IMR-90 (cell line): ENCODE results near the gene CRISPLD2. TPM values are rescaled to one million over a fixed set of nuclear protein-coding genes. Genes with fewer than 3 reads are reported as not detected.

ENCODE experiments used
- ATAC-seq: fragments of 200-7000 bp; cut with Tn5 transposase; 2 replicates; pipeline ENCODE4 v1.9.1; 2020; ENCODE audit warnings: low read depth, mild to moderate bottlenecking, moderate library complexity
- BruUV-seq: library from RNA; stranded (reverse); fragments of 400-500 nt; replicated peaks from 2 replicates; lab custom pipeline; 2021; lab: Mats Ljungman, UMichigan
- CTCF ChIA-PET: fragments of 300-600 bp; formaldehyde crosslinking; extraction: SDS; loops from one replicate; lab custom pipeline; 2021; ENCODE audit warnings: antibody characterized with exemption; lab: Yijun Ruan, JAX
- POLR2A ChIA-PET: fragments of 300-600 bp; sonication (Branson Sonifier 250); formaldehyde crosslinking; loops from one replicate; lab custom pipeline; 2022; ENCODE audit warnings: antibody characterized with exemption; ENCODE audit not compliant: unreplicated experiment; lab: Charles Lee
- DNase-seq: peaks from one replicate; pipeline ENCODE4 v3.0.0; 2013
- H2AFZ ChIP-seq: replicated peaks from 2 replicates; pipeline ENCODE3; 2013; ENCODE audit warnings: low read length, mild to moderate bottlenecking; ENCODE audit not compliant: poor library complexity
- H2AK5ac ChIP-seq: 2 replicates; pipeline ENCODE4 v1.6.1; 2013; ENCODE audit warnings: low read depth, low read length, inconsistent platforms
- H2AK9ac ChIP-seq: replicated peaks from 2 replicates; pipeline ENCODE3; 2013; ENCODE audit warnings: mild to moderate bottlenecking, low read depth, low read length, moderate library complexity; ENCODE audit not compliant: poor library complexity
- H2BK120ac ChIP-seq: 2 replicates; pipeline ENCODE4 v1.6.1; 2013; ENCODE audit warnings: low read depth, low read length, inconsistent platforms
- H2BK15ac ChIP-seq: 3 replicates; pipeline ENCODE4 v1.6.1; 2013; ENCODE audit warnings: low read depth, low read length, inconsistent platforms
- H2BK20ac ChIP-seq: 2 replicates; pipeline ENCODE4 v1.6.1; 2013; ENCODE audit warnings: low read depth, mild to moderate bottlenecking, inconsistent platforms, low read length, moderate library complexity
- H2BK5ac ChIP-seq: 2 replicates; pipeline ENCODE4 v1.6.1; 2013; ENCODE audit warnings: mild to moderate bottlenecking, low read depth, low read length, inconsistent platforms; ENCODE audit not compliant: poor library complexity, severe bottlenecking
- H3K14ac ChIP-seq: replicated peaks from 2 replicates; pipeline ENCODE4 v1.6.1; 2013; ENCODE audit warnings: low read depth, low read length, inconsistent platforms
- H3K18ac ChIP-seq: 2 replicates; pipeline ENCODE4 v1.6.1; 2013; ENCODE audit warnings: low read depth, low read length, control low read depth
- H3K23ac ChIP-seq: 2 replicates; pipeline ENCODE4 v1.6.1; 2013; ENCODE audit warnings: low read depth, low read length, inconsistent platforms
- H3K27ac ChIP-seq: 2 replicates; pipeline ENCODE4 v1.5.1; 2013; ENCODE audit warnings: mild to moderate bottlenecking, control low read depth, low read length; ENCODE audit not compliant: insufficient read depth
- H3K27me3 ChIP-seq: 2 replicates; pipeline ENCODE4 v1.6.1; 2013; ENCODE audit warnings: low read length; ENCODE audit not compliant: control insufficient read depth, insufficient read depth
- H3K36me3 ChIP-seq: 2 replicates; pipeline ENCODE4 v1.6.1; 2013; ENCODE audit warnings: low read length, mixed read lengths; ENCODE audit not compliant: control insufficient read depth, insufficient read depth
- H3K4ac ChIP-seq: 2 replicates; pipeline ENCODE4 v1.6.1; 2013; ENCODE audit warnings: low read depth, low read length, inconsistent platforms
- H3K4me1 ChIP-seq: 2 replicates; pipeline ENCODE4 v1.6.1; 2013; ENCODE audit warnings: low read length, mixed read lengths; ENCODE audit not compliant: control insufficient read depth, insufficient read depth
- H3K4me2 ChIP-seq: 2 replicates; pipeline ENCODE4 v1.6.1; 2013; ENCODE audit warnings: low read depth, mild to moderate bottlenecking, control low read depth, low read length, moderate library complexity
- H3K4me3 ChIP-seq: 2 replicates; pipeline ENCODE4 v1.5.1; 2013; ENCODE audit warnings: low read depth, mild to moderate bottlenecking, control low read depth, low read length, moderate library complexity; ENCODE audit not compliant: insufficient read depth
- H3K56ac ChIP-seq: 2 replicates; pipeline ENCODE4 v1.6.1; 2013; ENCODE audit warnings: low read length, inconsistent platforms; ENCODE audit not compliant: insufficient read depth; ENCODE audit errors: extremely low read depth
- H3K79me1 ChIP-seq, 2 experiments: 2 replicates each; pipeline ENCODE4 v1.6.1; 2013; ENCODE audit warnings: low read length in 2 of 2, inconsistent platforms in 1 of 2, low read depth in 1 of 2
- H3K9ac ChIP-seq: 2 replicates; pipeline ENCODE4 v1.6.1; 2013; ENCODE audit warnings: low read depth, low read length, control low read depth
- H3K9me1 ChIP-seq: 2 replicates; pipeline ENCODE4 v1.6.1; 2013; ENCODE audit warnings: low read length, inconsistent platforms; ENCODE audit not compliant: insufficient read depth
- H3K9me3 ChIP-seq: 2 replicates; pipeline ENCODE4 v1.6.1; 2013; ENCODE audit warnings: low read length; ENCODE audit not compliant: control insufficient read depth, insufficient read depth
- H4K20me1 ChIP-seq: 2 replicates; pipeline ENCODE4 v1.6.1; 2013; ENCODE audit warnings: low read length, inconsistent platforms; ENCODE audit not compliant: insufficient read depth
- H4K5ac ChIP-seq: 2 replicates; pipeline ENCODE4 v1.6.1; 2013; ENCODE audit warnings: mild to moderate bottlenecking, low read depth, low read length, control low read depth
- H4K8ac ChIP-seq, 2 experiments: 2 replicates each; pipeline ENCODE4 v1.6.1; 2013; ENCODE audit warnings: low read depth in 2 of 2, low read length in 2 of 2, control low read depth in 1 of 2, inconsistent platforms in 1 of 2
- H4K91ac ChIP-seq: 2 replicates; pipeline ENCODE4 v1.6.1; 2013; ENCODE audit warnings: low read depth, low read length, inconsistent platforms; ENCODE audit not compliant: insufficient read depth
- BHLHE40 ChIP-seq: fragments of 150-350 bp; IDR thresholded peaks from 2 replicates; pipeline ENCODE4 v1.6.1; 2016; ENCODE audit warnings: mild to moderate bottlenecking, low read depth, low read length
- CEBPB ChIP-seq: IDR thresholded peaks from 2 replicates; pipeline ENCODE4 v1.6.1; 2012; ENCODE audit warnings: low read depth, low read length, improper control_type of control experiment
- RAD21 ChIP-seq: IDR thresholded peaks from 2 replicates; pipeline ENCODE4 v1.6.1; 2012; ENCODE audit warnings: low read length, improper control_type of control experiment
- SMC3 ChIP-seq: fragments of 150-350 bp; IDR thresholded peaks from 2 replicates; pipeline ENCODE4 v1.6.1; 2016; ENCODE audit warnings: low read depth, mild to moderate bottlenecking, antibody characterized with exemption, low read length, moderate library complexity
- USF2 ChIP-seq: fragments of 150-350 bp; IDR thresholded peaks from 2 replicates; pipeline ENCODE4 v1.6.1; 2017; ENCODE audit warnings: mild to moderate bottlenecking, antibody characterized with exemption, low read length, low read depth
- WGBS, 2 experiments: methylation state at CpG; one replicate each; pipeline versions ENCODE4 v1.1.5 to v1.1.7; 2013; ENCODE audit warnings: missing lambda C conversion rate in 2 of 2; ENCODE audit not compliant: insufficient read length in 1 of 2; ENCODE audit errors: extremely low coverage in 2 of 2; 5-methylcytosine and 5-hydroxymethylcytosine counted together
- dilution Hi-C: fragments of 300-500 bp; cut with HindIII; formaldehyde crosslinking; loops from one replicate; pipeline ENCODE4 v1.14.3; 2018; ENCODE audit warnings: low sequenced_read_pairs; ENCODE audit not compliant: unreplicated experiment
- in situ Hi-C: fragments of 300-500 bp; cut with MboI; formaldehyde crosslinking; loops from 3 replicates; pipeline ENCODE4 v1.14.3; 2019; ENCODE audit warnings: low sequenced_read_pairs, inconsistent platforms, mixed read lengths
- intact Hi-C: fragments of 100-400 bp; cut with micrococcal nuclease; formaldehyde crosslinking; loops from 2 replicates; pipeline ENCODE4 v1.10.0; 2022
- polyA plus RNA-seq, 3 experiments: library from polyadenylated mRNA; depleted of rRNA; stranded (reverse); fragments of >200 nt; gene quantifications; 2 replicates each; pipeline ENCODE4 v1.2.3, GENCODE V29; 2012; ENCODE audit warnings: low replicate concordance in 1 of 3
- total RNA-seq: library from RNA; depleted of rRNA; stranded (reverse); fragments of >200 nt; gene quantifications from 2 replicates; pipeline ENCODE4 v1.2.3, GENCODE V29; 2012

Gene CRISPLD2
- total and polyA plus RNA-seq, 2 of the 4 experiments (the other 2 are of a cell fraction): 23.1 to 37.5 TPM

- TF ChIP-seq USF2 (peak; percentile 43), CEBPB (no peak), BHLHE40 (peak; percentile 82)
Measured at GRCh38 chr16:84851192-84852127, 31.7 kb downstream of the CRISPLD2 start (continued).

- Histone ChIP-seq H2AFZ (peak overlapping the region; percentile 32), H2AK5ac (0 out of 2 replicates have a peak overlapping the region, but pooled peaks have one; percentile 43), H3K79me1 (peaks cover 0 to 18% of the 10 kb centered on the region in 2 experiments; a peak in 2 of 4 replicates), H3K9me1 (peaks cover 22% of the 10 kb centered on the region), H4K91ac (no peak overlapping the region), H3K56ac (no peak overlapping the region), H3K4me1 (peaks cover 10% of the 10 kb centered on the region), H2BK5ac (no peak overlapping the region), H3K4ac (no peak overlapping the region), H3K27me3 (no peaks in the 10 kb centered on the region), H3K36me3 (peaks cover 68% of the 10 kb centered on the region), H3K27ac (no peak overlapping the region), H3K14ac (no peak overlapping the region), H3K4me2 (no peak overlapping the region), H3K18ac (no peak overlapping the region), H2BK15ac (no peak overlapping the region), H4K8ac (no peak overlapping the region), H3K9me3 (peaks cover 5% of the 10 kb centered on the region), H4K20me1 (peaks cover 10% of the 10 kb centered on the region), H3K9ac (no peak overlapping the region), H3K23ac (no peak overlapping the region), H2BK20ac (no peak overlapping the region), H3K4me3 (no peak overlapping the region), H2AK9ac (no peak overlapping the region), H4K5ac (no peak overlapping the region), H2BK120ac (no peak overlapping the region)
- dilution Hi-C loops: no loop called here
- no TSS peak for BruUV-seq
- in situ Hi-C loops: no loop called here
- intact Hi-C loops: no loop called here
- ATAC-seq (no peak), DNase-seq (no peak)
- no peak for TF ChIP-seq USF2
- TF ChIP-seq RAD21: no peak
- no peak for TF ChIP-seq SMC3
- TF ChIP-seq BHLHE40: no peak
- ChIA-PET POLR2A (no interaction called here), CTCF (no interaction called here)
- 83% methylated on average over 10 of the region's 16 CpGs; no CpG with 5 or more reads in 1 of the 2 experiments for WGBS, 2 experiments
Measured at GRCh38 chr16:84853534-84853933, 33.7 kb downstream of the CRISPLD2 start.
